PFSK-1 (cell line): ENCODE measurements around the gene AQP1.

ENCODE experiments used
- FOXP2 ChIP-seq: optimal IDR thresholded peaks from 2 replicates; pipeline ENCODE3; 2011; ENCODE audit warnings: borderline replicate concordance, control low read depth, inconsistent platforms; ENCODE audit not compliant: insufficient read depth; ENCODE audit errors: extremely low read length, extremely low read depth
- POLR2AphosphoS5 ChIP-seq: IDR thresholded peaks from 2 replicates; pipeline ENCODE4 v1.6.1; 2012; ENCODE audit warnings: low read depth, mild to moderate bottlenecking, control low read depth, low read length, moderate library complexity
- SIN3A ChIP-seq: IDR thresholded peaks from 2 replicates; pipeline ENCODE4 v1.6.1; 2012; ENCODE audit warnings: mild to moderate bottlenecking, low read length, moderate library complexity, borderline replicate concordance; ENCODE audit not compliant: insufficient read depth
- TAF1 ChIP-seq: IDR thresholded peaks from 2 replicates; pipeline ENCODE4 v1.6.1; 2012; ENCODE audit warnings: low read length, control low read depth, borderline replicate concordance; ENCODE audit not compliant: insufficient read depth
- TF ChIP-seq, protein P1 (sequence below), 2 experiments: IDR thresholded peaks; 2 replicates each; pipeline versions ENCODE4 v1.6.1 to v1.8.0; 2011 to 2012; ENCODE audit warnings: low read depth in 2 of 2, low read length in 2 of 2, control low read depth in 1 of 2, inconsistent platforms in 1 of 2, mild to moderate bottlenecking in 1 of 2, moderate library complexity in 1 of 2; ENCODE audit not compliant: insufficient read depth in 1 of 2

DNA sequence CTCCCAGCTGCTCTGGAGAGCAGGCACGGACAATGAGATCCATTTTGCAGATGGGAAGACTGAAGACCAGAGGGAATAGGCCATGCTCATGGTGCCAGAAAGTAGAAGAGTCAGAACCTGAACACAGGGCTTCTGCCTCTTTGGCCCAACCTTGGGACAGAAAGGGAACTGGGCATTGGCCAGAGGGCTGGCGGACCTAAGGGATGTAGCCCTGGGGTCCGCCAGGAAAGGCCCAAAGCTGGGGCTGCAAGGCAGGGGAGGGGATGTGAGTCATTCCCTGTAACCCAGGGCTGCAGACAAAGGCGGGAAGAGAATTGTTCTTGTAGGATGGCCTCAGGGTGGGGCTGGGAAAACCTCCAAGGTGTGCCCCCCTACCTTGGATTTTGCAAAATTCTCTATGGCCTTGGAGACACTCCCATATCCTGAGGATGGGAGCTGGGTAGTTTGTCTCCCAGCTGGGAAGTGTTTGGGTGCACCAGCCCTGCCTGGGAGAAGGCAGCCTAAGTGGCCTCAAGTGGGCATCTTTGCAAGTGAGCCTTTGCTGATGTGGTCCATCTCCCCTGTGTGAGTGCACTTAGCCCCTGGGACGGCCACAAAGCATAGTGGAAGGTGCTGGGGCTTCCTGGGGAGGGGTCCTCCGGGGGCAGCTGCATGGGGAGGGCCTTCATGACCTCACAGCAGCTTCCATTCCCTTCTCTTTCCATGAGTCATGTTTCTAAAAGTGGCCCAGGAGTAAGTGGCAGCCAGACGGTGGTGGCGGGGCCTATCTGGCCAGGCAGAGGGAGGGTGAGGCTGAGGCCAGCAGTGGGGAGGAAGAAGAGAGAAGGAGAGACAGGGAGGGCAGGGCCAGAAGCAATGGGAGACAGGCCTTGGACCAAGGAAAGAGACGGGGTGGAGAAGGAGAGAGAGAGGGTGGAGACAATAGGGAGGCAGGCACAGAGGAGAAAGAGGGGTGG lies 9.2 kb downstream of the AQP1 start:
- TF ChIP-seq, protein P1, sequence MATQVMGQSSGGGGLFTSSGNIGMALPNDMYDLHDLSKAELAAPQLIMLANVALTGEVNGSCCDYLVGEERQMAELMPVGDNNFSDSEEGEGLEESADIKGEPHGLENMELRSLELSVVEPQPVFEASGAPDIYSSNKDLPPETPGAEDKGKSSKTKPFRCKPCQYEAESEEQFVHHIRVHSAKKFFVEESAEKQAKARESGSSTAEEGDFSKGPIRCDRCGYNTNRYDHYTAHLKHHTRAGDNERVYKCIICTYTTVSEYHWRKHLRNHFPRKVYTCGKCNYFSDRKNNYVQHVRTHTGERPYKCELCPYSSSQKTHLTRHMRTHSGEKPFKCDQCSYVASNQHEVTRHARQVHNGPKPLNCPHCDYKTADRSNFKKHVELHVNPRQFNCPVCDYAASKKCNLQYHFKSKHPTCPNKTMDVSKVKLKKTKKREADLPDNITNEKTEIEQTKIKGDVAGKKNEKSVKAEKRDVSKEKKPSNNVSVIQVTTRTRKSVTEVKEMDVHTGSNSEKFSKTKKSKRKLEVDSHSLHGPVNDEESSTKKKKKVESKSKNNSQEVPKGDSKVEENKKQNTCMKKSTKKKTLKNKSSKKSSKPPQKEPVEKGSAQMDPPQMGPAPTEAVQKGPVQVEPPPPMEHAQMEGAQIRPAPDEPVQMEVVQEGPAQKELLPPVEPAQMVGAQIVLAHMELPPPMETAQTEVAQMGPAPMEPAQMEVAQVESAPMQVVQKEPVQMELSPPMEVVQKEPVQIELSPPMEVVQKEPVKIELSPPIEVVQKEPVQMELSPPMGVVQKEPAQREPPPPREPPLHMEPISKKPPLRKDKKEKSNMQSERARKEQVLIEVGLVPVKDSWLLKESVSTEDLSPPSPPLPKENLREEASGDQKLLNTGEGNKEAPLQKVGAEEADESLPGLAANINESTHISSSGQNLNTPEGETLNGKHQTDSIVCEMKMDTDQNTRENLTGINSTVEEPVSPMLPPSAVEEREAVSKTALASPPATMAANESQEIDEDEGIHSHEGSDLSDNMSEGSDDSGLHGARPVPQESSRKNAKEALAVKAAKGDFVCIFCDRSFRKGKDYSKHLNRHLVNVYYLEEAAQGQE (IDR thresholded peaks at IDR 0.05; ENCODE audit: insufficient read depth in 1 of 2, low read depth in 2 of 2, low read length in 2 of 2): no peak
- TF ChIP-seq SIN3A: no peak
- TF ChIP-seq POLR2AphosphoS5: no peak
- TF ChIP-seq TAF1: no peak
- TF ChIP-seq FOXP2: no peak
